NT2/D1 (cell line): ENCODE results near the gene CRY2.
A peak's percentile ranks its signal among the peaks of the same experiment; 100 is the strongest.

ENCODE experiments used
- DNase-seq: peaks from one replicate; pipeline ENCODE4 v3.0.0-alpha.2; 2011; ENCODE audit warnings: low read depth, low spot score
- H3K27me3 ChIP-seq: 2 replicates; pipeline ENCODE4 v1.6.0; 2011; ENCODE audit warnings: mild to moderate bottlenecking; ENCODE audit not compliant: insufficient read length, insufficient read depth
- H3K36me3 ChIP-seq: 2 replicates; pipeline ENCODE4 v1.6.1; 2011; ENCODE audit warnings: mild to moderate bottlenecking, low read length, mixed read lengths; ENCODE audit not compliant: insufficient read depth, insufficient read length
- H3K4me1 ChIP-seq: 2 replicates; pipeline ENCODE4 v1.5.1; 2011; ENCODE audit not compliant: insufficient read depth, insufficient read length
- H3K4me3 ChIP-seq: 2 replicates; pipeline ENCODE4 v1.5.1; 2011; ENCODE audit warnings: low read depth; ENCODE audit not compliant: insufficient read length
- H3K9ac ChIP-seq: 2 replicates; pipeline ENCODE4 v1.6.0; 2011; ENCODE audit warnings: low read depth; ENCODE audit not compliant: insufficient read length
- H3K9me3 ChIP-seq: 2 replicates; pipeline ENCODE4 v1.5.1; 2011; ENCODE audit warnings: mild to moderate bottlenecking, low read length; ENCODE audit not compliant: insufficient read depth
- SUZ12 ChIP-seq: IDR thresholded peaks from 2 replicates; pipeline ENCODE4 v1.6.1; 2011; ENCODE audit not compliant: insufficient read length, insufficient read depth; ENCODE audit errors: extremely low read depth
- YY1 ChIP-seq: IDR thresholded peaks from 2 replicates; pipeline ENCODE4 v1.6.1; 2011; ENCODE audit not compliant: insufficient read length, insufficient read depth
- ZNF274 ChIP-seq: IDR thresholded peaks from 2 replicates; pipeline ENCODE4 v1.6.1; 2011; ENCODE audit warnings: mild to moderate bottlenecking, low read depth, low read length

CRY2 gene

DNA sequence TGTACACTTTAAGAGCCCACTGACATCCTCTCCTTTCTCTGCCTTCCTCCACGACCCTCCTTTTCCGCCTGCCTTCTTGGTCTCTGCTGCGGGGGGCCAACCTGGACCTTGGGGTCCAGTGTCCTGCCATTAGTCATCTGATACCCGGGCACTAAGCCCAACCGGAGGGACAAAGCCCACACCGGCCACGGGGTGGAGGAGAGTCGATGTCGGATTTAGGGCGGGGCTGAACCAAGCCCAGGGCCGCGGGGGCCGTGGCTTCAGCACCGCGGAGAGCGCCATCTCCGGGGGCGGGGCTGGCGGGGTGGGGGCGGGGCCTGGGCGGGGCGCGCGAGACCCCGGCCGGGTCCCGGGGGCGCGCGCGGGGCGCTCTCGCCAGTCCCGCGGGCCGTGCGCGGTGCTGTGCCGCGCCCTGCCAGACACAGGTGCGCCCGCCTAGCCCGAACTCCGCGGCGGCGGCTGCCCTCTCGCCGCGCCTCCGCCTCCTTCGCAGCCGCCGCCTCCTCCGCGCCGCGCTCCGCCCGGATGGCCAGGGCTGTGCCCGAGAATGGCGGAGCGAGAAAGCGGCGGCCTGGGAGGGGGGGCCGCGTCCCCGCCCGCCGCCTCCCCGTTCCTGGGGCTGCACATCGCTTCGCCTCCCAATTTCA is 38.1 kb downstream of the CRY2 start, which contains the start of gene MAPK8IP1:
MAPK8IP1 (plus strand) TSS at position 378 of the 647 bp plus-strand sequence; CDS start at position 548, 170 bp downstream.
- H3K27me3 ChIP-seq: peaks cover 29% of the 10 kb centered on the region
- peaks cover 8% of the 10 kb centered on the region for H3K4me1 ChIP-seq
- H3K36me3 ChIP-seq: peaks cover 17% of the 10 kb centered on the region
- H3K9me3 ChIP-seq: no peaks in the 10 kb centered on the region
- TF ChIP-seq YY1 (no peak), ZNF274 (no peak), SUZ12 (no peak)
- peak within 1 kb of the TSS; percentile 63 for H3K4me3 ChIP-seq
- DNase-seq: peak; percentile 43
- H3K9ac ChIP-seq: peak within 1 kb of the TSS; percentile 78

DNA sequence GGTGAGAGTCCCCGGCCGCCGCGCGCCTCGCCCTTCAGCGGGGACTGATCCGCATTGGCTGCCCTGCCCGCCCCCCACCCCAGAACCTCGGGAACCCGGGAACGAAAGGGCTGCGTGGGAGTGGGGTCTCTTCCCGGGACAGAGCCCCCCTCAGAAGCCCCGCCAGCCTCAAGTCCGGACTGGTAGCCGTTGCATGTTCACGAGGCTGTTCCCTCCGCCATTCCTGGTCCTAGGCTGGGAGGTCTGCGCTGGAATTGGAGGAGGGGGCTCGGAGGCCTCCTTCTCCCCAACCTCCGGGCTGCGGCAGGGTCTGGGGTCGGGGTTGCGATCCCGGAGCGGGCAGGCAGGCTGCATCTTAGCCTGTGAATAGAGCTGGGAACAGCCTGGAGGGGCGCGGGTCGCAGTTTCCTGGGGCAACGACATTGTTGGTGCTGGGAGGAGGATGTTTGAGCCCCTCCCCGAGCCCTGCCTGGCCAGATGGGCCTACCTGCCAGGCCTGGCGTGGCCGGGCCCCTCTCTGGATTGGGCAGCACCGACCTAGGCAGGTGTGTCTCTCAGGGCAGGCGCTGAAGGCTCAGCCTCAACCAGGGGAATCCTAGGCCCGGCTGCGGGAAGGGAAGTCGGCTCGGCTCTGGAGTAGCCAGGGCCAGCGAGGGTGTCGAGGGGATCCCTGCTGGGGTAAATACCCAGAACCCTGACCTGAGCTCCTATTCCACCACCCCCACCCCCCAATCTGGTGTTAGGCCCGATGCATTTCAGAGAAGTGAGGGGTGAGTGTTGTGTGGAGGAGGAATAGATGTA is 38.8 kb downstream of the CRY2 start:
- TF ChIP-seq YY1 (no peak), SUZ12 (no peak), ZNF274 (no peak)
- Histone ChIP-seq H3K9ac (peak overlapping the region; percentile 78), H3K4me1 (peaks cover 4% of the 10 kb centered on the region), H3K4me3 (peak overlapping the region; percentile 63), H3K27me3 (peaks cover 29% of the 10 kb centered on the region), H3K36me3 (peaks cover 9% of the 10 kb centered on the region), H3K9me3 (no peaks in the 10 kb centered on the region)
- DNase-seq: no peak

DNA sequence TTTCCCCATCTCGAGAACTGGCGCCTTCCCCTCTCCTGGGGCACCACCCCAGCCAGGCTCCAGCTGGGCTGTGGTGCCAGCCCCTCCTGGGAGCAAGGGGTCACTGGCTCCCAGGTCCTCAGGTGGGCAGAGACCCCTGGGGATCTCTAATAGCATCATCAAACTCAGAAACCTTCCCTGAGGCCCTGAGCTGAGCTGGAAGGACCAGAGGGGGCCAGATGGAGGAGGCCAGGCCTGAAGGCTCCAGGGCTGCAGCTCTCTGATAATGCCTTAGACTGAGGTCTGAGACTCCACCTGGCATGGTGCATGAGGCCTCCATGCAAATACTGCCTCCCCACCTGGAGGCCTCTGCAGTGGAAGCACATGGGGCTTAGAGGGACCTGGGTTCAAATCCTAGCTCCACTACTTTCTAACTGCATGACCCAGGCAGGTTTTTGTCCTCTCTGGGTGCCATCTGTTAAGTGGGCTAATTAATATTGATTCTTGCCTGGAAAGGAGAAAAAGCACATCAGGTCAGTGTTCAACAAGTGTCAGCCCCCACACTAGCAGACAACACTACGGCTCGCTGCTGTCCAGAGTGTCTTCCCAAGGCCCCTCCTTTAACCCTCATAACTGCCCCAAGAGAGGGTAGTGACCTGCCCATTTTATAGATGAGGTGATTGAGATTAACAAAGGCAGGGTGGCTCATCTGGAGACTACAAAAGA is 39.7 kb downstream of the CRY2 start:
- TF ChIP-seq SUZ12: no peak
- TF ChIP-seq ZNF274: no peak
- no peak for TF ChIP-seq YY1
- peaks cover 29% of the 10 kb centered on the region for H3K27me3 ChIP-seq
- H3K4me1 ChIP-seq: peaks cover 4% of the 10 kb centered on the region
- H3K9me3 ChIP-seq: no peaks in the 10 kb centered on the region
- H3K36me3 ChIP-seq: peaks cover 2% of the 10 kb centered on the region
- no peak for DNase-seq
- no peak overlapping the region for H3K9ac ChIP-seq
- no peak overlapping the region for H3K4me3 ChIP-seq

DNA sequence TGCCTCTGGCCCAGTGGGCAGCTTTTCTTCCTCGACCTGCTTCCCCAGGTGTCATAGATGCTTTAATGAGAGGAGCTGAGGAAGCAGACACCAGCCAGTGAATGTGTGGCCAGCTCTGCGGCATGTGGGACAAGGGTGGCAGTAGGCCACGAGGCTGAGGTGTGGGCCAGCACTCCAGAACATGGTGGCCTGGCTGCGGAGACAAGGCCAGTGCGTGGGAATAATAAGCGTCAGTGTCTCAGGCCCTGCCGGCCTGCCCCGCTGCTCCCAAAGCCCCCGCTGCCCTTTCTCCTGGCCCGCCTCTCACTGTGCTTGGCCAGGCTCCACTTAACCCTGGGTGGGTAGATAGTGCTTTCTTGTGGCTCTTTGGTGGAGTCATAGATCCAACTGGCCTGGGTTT is 40.3 kb downstream of the CRY2 start:
- DNase-seq: no peak
- TF ChIP-seq SUZ12 (no peak), YY1 (no peak), ZNF274 (no peak)

DNA sequence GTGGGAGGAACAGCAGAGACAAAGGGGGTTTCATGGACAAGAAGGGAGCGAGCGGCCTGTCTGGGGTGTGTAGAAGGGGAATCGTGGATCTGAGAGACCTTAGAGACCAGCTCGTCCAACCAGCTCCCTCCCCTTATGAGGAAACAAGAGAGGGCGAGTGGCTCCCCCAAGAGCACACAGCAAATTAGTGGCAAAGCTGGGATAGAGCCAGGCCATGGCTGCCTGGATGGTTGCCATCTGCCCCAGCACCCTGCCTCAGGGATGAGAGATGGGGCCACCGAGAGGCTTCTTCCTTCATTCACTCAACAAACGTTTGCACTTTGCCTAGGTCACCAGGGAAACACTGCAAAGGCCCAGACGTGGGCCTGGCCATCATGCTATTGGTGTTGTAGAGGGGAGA is 42.3 kb downstream of the CRY2 start:
- H3K27me3 ChIP-seq: peaks cover 29% of the 10 kb centered on the region
- H3K4me1 ChIP-seq: peaks cover 13% of the 10 kb centered on the region
- H3K4me3 ChIP-seq: no peak overlapping the region
- no peaks in the 10 kb centered on the region for H3K36me3 ChIP-seq
- H3K9me3 ChIP-seq: no peaks in the 10 kb centered on the region
- H3K9ac ChIP-seq: no peak overlapping the region
- TF ChIP-seq ZNF274: no peak
- TF ChIP-seq YY1: no peak
- no peak for DNase-seq

More for the DNA sequence above, 40.3 kb downstream of the CRY2 start:
- H3K27me3 ChIP-seq: peaks cover 29% of the 10 kb centered on the region
- no peak overlapping the region for H3K4me3 ChIP-seq
- H3K9ac ChIP-seq: no peak overlapping the region
- no peaks in the 10 kb centered on the region for H3K9me3 ChIP-seq
- no peaks in the 10 kb centered on the region for H3K36me3 ChIP-seq
- H3K4me1 ChIP-seq: peaks cover 4% of the 10 kb centered on the region

DNA sequence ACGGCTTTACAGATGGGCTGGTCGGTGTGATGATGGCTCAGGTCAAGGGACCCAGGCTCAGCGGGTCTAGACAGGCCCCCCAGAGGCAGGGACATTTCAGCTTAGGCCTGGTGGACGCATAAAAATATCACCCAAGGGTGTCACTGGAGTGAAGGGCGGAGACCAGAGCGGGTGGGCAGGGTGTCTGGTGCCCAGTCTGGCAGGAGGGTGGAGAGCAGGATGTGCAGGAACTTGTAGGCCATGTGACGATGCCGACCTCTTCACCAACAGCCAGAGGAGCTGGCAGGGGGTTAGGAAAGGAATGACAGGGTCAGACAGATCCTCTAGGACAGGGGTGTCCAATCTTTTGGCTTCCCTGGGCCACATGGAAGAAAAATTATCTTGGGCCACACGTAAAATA is 42.7 kb downstream of the CRY2 start:
- Histone ChIP-seq H3K9me3 (no peaks in the 10 kb centered on the region), H3K4me3 (no peak overlapping the region), H3K9ac (no peak overlapping the region), H3K4me1 (peaks cover 17% of the 10 kb centered on the region), H3K27me3 (peaks cover 25% of the 10 kb centered on the region), H3K36me3 (no peaks in the 10 kb centered on the region)
- DNase-seq: no peak
- TF ChIP-seq ZNF274: no peak
